GM12801 (cell line): Measurements from ENCODE around the gene ARHGEF26.

Experiments
- TF ChIP-seq, protein P1 (sequence below): IDR thresholded peaks from one replicate; pipeline ENCODE4 v1.5.1; 2011; ENCODE audit warnings: control low read depth; ENCODE audit not compliant: insufficient read length; ENCODE audit errors: extremely low read depth

The ARHGEF26 gene

DNA sequence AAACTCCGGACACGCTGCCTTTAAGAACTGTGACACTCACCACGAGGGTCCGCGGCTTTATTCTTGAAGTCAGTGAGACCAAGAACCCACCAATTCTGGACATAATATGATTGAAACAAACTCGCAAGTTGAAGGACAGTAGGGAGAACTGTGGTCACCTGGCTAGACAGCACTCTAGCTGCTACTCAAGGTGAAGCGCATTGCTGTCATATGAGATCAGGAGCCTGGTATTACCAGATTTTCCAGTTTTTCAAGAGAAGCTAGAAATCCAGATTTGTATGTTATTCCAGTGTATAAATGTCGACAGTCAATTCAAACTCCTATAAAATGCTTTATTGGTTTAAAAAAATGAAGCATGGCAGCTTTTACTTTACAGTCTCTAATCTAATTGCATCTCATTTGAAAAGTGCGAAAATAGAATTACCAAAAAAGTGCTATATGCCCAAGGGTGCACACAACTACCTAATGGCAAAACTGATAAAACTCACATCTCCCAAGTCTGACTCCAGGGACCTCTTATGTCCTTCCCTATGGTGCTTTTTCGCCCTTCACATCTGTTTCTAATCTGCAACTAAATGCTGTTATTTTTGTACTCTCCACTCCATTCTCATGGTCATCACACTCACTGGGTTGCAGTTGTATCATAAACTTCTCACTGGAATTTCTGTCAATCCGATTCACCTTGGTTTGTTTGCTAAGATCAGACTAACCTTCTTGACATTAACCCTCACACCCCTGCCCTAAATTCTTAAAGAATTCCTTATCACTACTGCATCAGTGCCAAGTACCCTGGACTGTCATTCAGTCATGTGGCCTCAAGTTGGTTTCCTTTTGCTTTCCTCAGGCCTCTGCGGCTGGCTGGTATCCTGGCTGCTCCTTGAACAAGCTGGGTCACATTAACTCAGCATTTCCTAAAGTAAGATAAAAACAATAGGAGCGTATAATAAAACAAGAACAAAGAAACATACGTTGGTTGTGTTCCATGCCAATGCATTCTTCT, 31.5 kb upstream of the ARHGEF26 start:
- TF ChIP-seq, protein P1, sequence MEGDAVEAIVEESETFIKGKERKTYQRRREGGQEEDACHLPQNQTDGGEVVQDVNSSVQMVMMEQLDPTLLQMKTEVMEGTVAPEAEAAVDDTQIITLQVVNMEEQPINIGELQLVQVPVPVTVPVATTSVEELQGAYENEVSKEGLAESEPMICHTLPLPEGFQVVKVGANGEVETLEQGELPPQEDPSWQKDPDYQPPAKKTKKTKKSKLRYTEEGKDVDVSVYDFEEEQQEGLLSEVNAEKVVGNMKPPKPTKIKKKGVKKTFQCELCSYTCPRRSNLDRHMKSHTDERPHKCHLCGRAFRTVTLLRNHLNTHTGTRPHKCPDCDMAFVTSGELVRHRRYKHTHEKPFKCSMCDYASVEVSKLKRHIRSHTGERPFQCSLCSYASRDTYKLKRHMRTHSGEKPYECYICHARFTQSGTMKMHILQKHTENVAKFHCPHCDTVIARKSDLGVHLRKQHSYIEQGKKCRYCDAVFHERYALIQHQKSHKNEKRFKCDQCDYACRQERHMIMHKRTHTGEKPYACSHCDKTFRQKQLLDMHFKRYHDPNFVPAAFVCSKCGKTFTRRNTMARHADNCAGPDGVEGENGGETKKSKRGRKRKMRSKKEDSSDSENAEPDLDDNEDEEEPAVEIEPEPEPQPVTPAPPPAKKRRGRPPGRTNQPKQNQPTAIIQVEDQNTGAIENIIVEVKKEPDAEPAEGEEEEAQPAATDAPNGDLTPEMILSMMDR = no peak

DNA sequence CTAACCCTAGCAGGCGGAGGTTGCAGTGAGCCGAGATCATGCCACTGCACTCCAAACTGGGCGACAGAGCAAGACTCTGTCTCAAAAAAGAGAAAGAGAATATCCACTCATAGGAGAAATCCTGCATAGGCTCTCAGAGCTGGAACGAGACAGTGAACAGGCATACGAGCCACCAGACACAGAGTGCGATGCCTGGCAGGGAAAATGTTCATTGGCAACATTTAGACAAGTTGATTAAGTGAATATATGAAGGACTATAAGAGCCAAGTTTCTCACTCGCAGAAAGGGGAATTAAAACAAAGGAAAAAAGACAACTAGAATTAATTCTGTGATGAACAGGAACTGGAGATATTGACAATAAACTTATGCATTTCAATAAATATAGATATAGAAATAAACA, 27.1 kb upstream of the ARHGEF26 start:
- TF ChIP-seq, protein P1 = no peak

DNA sequence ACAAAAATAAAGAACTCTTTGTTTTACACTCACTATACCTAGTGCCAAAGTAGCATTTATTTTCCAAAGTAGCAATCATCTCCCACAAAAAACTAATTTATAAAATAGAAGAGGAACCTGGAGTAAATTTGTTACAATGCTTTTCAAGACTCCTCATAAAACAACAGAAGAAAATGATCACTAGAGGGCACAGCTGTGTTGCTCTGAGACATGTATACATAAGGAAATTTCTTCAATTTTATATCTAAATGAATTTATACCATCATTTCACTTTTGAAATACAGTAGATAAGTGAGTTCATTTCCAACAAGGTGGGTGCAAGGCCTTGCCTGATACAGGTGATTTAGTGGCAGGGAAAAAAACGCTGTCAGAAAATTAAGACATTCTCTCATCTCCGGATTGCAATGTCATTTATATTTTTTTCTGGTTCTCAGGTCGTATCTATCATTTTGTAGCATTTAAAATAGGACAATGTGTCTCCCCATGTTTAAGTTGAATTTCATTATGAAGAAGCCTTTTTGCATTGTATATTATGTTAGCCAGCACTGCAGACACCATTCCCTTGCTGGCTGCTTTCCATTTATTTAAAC, 25.3 kb upstream of the ARHGEF26 start:
- TF ChIP-seq, protein P1 = no peak

DNA sequence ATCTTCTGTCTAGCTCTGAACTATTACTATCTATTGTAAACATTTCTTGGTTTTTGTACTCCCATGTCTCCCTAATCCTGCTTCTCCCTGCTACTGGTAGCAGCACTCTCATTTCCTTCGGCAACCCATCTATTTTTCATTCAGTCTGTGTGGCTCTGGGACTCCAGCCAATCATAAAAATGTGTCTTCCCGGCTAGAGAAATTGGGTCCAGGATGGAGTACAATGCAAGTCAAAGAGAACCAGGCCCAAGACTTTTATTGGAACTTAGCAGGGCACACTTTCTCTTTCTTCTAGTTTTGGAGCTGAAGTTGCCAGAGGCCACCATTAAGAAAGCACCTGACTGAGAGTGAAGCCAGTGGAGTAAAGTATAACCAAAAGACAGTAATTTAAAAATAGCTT, 22.8 kb upstream of the ARHGEF26 start:
- TF ChIP-seq, protein P1 = no peak

DNA sequence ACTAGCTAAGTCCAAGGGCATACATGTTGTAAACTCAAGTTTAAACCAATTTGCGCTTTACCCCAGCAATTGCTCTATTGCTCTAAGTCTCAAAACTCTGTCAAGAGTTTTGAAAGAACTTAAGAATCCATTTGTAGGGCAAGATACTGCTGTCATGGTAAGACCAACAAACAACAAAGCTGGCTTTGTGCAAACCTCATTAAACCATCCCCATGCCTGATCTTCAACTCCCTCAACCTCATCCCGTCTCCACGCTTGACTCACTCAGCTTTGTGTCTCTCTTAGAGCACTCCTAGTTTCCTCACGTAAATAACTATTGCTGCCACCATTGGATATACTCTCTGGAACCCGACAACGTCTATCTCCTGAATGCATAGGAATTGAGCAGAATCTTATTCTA, 20.6 kb upstream of the ARHGEF26 start:
- TF ChIP-seq, protein P1 = no peak

DNA sequence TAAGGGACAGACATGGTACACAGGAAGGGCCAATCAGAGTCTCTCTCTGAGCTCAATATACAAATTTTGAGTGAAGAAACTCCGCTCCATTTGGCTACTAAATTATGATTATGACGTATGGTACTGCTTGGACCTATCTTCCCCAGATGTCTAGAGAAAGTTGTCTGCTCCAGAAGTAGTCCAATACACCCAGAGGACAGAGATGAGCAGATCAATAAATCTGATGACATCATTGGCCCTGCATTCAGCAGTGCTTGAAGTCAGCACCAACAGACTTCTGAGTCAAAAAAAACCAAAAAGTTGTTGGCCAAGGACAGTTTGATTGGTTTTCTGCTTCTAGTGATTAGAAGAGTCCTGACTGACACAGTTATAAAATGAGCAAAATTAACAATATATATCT, 19.9 kb upstream of the ARHGEF26 start:
- TF ChIP-seq, protein P1 = no peak

DNA sequence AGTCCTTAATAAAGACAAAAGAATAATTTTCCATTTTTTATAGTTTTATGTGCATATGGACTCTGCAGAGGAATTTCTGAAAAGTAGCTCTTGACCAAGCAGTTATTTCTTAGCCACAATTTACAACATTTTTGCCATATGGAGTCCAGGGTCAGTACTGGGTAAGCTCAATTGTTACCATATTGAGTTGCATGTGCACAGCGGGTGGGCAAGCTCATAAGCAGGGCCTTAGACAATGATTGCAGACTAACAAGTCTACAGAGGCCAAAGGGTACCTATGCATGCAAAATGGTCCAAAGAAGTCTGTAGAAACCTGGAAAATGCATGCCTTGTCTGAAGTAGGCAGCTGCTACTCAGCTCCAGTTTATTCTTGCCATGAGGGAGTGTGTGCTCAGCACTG, 19.0 kb upstream of the ARHGEF26 start:
- TF ChIP-seq, protein P1 = no peak
